GM19043 (cell line): ENCODE results near the gene DACT3.
"Not testable (repeated sequence)": the region's sequence is repeated elsewhere in the genome, so short reads cannot be mapped to it uniquely, and the experiment has no call there.

Experiments used
- ATAC-seq: cut with Tn5 transposase; IDR thresholded peaks from one replicate; pipeline ENCODE4 v1.9.1; 2021; ENCODE audit warnings: low read depth; ENCODE audit not compliant: unreplicated experiment

DACT3 gene

GRCh38 chr19:46635920-46636761 lies 24.8 kb downstream of the DACT3 start, which contains the start of gene GNG8:
Gene GNG8, minus strand, starts transcription at chr19:46636202. Its CDS starts 1,520 bp downstream, at chr19:46634682.
- ATAC-seq, result no peak

GRCh38 chr19:46634656-46635218 lies 26.2 kb downstream of the DACT3 start:
- ATAC-seq, result no peak

- ATAC-seq, result no peak
Observed at GRCh38 chr19:46634045-46634655, 26.8 kb downstream of the DACT3 start.

- ATAC-seq, result no peak
Observed at GRCh38 chr19:46633130-46633529, 27.9 kb downstream of the DACT3 start.

GRCh38 chr19:46631481-46631880 lies 29.5 kb downstream of the DACT3 start:
- ATAC-seq, result no peak

- no peak for ATAC-seq
Observed at GRCh38 chr19:46630586-46631205, 30.3 kb downstream of the DACT3 start.

- no peak for ATAC-seq
Observed at GRCh38 chr19:46629546-46630025, 31.4 kb downstream of the DACT3 start.

GRCh38 chr19:46628970-46629369 lies 32.0 kb downstream of the DACT3 start:
- not testable (repeated sequence) for ATAC-seq

GRCh38 chr19:46626446-46626845 lies 34.5 kb downstream of the DACT3 start:
- ATAC-seq, result no peak

- ATAC-seq, result no peak
Observed at GRCh38 chr19:46625731-46626130, 35.3 kb downstream of the DACT3 start.

GRCh38 chr19:46624958-46625661 lies 35.9 kb downstream of the DACT3 start, which contains the start of gene PTGIR:
Gene PTGIR, minus strand, starts transcription at chr19:46625089. Its CDS starts 864 bp downstream, at chr19:46624225.
- no peak for ATAC-seq

GRCh38 chr19:46623915-46624502 lies 37.0 kb downstream of the DACT3 start:
- no peak for ATAC-seq

GRCh38 chr19:46622118-46622446 lies 38.9 kb downstream of the DACT3 start:
- ATAC-seq, result no peak

- ATAC-seq, result no peak
Observed at GRCh38 chr19:46621191-46622117, 39.5 kb downstream of the DACT3 start.

GRCh38 chr19:46620716-46621115 lies 40.3 kb downstream of the DACT3 start:
- ATAC-seq, result no peak

GRCh38 chr19:46620267-46620666 lies 40.7 kb downstream of the DACT3 start:
- ATAC-seq, result no peak

- ATAC-seq, result no peak
Observed at GRCh38 chr19:46618670-46619231, 42.2 kb downstream of the DACT3 start.

GRCh38 chr19:46617601-46618000 lies 43.4 kb downstream of the DACT3 start:
- no peak for ATAC-seq
